NT2/D1 (cell line): ENCODE results near the gene ELAVL3.
"Not testable (repeated sequence)": the region's sequence is repeated elsewhere in the genome, so short reads cannot be mapped to it uniquely, and the experiment has no call there.

ENCODE experiments used
- DNase-seq: peaks from one replicate; pipeline ENCODE4 v3.0.0-alpha.2; 2011; ENCODE audit warnings: low read depth, low spot score
- H3K27me3 ChIP-seq: 2 replicates; pipeline ENCODE4 v1.6.0; 2011; ENCODE audit warnings: mild to moderate bottlenecking; ENCODE audit not compliant: insufficient read length, insufficient read depth
- H3K36me3 ChIP-seq: 2 replicates; pipeline ENCODE4 v1.6.1; 2011; ENCODE audit warnings: mild to moderate bottlenecking, low read length, mixed read lengths; ENCODE audit not compliant: insufficient read depth, insufficient read length
- H3K4me1 ChIP-seq: 2 replicates; pipeline ENCODE4 v1.5.1; 2011; ENCODE audit not compliant: insufficient read depth, insufficient read length
- H3K4me3 ChIP-seq: 2 replicates; pipeline ENCODE4 v1.5.1; 2011; ENCODE audit warnings: low read depth; ENCODE audit not compliant: insufficient read length
- H3K9ac ChIP-seq: 2 replicates; pipeline ENCODE4 v1.6.0; 2011; ENCODE audit warnings: low read depth; ENCODE audit not compliant: insufficient read length
- H3K9me3 ChIP-seq: 2 replicates; pipeline ENCODE4 v1.5.1; 2011; ENCODE audit warnings: mild to moderate bottlenecking, low read length; ENCODE audit not compliant: insufficient read depth
- SUZ12 ChIP-seq: IDR thresholded peaks from 2 replicates; pipeline ENCODE4 v1.6.1; 2011; ENCODE audit not compliant: insufficient read length, insufficient read depth; ENCODE audit errors: extremely low read depth
- YY1 ChIP-seq: IDR thresholded peaks from 2 replicates; pipeline ENCODE4 v1.6.1; 2011; ENCODE audit not compliant: insufficient read length, insufficient read depth
- ZNF274 ChIP-seq: IDR thresholded peaks from 2 replicates; pipeline ENCODE4 v1.6.1; 2011; ENCODE audit warnings: mild to moderate bottlenecking, low read depth, low read length

Gene ELAVL3

GRCh38 chr19:11463391-11463790 lies 17.5 kb downstream of the ELAVL3 start:
- no peak for DNase-seq
- Histone ChIP-seq H3K36me3 (no peaks in the 10 kb centered on the region), H3K9ac (no peak overlapping the region), H3K4me3 (no peak overlapping the region), H3K9me3 (no peaks in the 10 kb centered on the region), H3K4me1 (peaks cover 17% of the 10 kb centered on the region), H3K27me3 (no peaks in the 10 kb centered on the region)
- TF ChIP-seq ZNF274: no peak
- no peak for TF ChIP-seq SUZ12
- TF ChIP-seq YY1: no peak

- H3K36me3 ChIP-seq: no peaks in the 10 kb centered on the region
- peaks cover 22% of the 10 kb centered on the region for H3K4me1 ChIP-seq
- TF ChIP-seq SUZ12: no peak
- TF ChIP-seq ZNF274: no peak
- no peak for TF ChIP-seq YY1
- no peak overlapping the region for H3K4me3 ChIP-seq
- no peak for DNase-seq
- no peaks in the 10 kb centered on the region for H3K9me3 ChIP-seq
- no peak overlapping the region for H3K9ac ChIP-seq
- no peaks in the 10 kb centered on the region for H3K27me3 ChIP-seq
These were observed 19.4 kb downstream of the ELAVL3 start for GRCh38 chr19:11461453-11461852.

DNA sequence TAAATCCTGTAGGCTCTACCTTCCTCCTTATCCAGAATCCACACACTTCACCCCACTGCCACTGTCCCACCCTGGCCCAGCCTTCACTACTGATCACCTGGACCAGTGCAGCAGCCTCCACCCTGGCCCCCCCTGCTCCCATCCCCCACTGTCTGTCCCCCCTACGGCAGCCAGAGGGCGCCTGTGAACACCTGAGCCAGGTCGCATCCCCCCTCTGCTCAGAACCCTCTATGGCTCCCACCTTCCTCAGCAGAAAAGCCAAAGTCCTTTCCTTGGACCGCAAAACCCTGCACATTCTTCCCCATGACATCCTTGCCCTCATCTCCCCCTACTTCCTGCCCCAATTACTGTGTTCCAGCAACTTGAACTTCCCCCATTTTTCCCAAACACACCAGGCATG lies 20.6 kb downstream of the ELAVL3 start:
- Histone ChIP-seq H3K36me3 (no peaks in the 10 kb centered on the region), H3K9ac (no peak overlapping the region), H3K4me1 (peaks cover 15% of the 10 kb centered on the region), H3K27me3 (no peaks in the 10 kb centered on the region), H3K4me3 (no peak overlapping the region), H3K9me3 (no peaks in the 10 kb centered on the region)
- DNase-seq: no peak
- no peak for TF ChIP-seq YY1
- TF ChIP-seq SUZ12: no peak
- no peak for TF ChIP-seq ZNF274

- H3K9me3 ChIP-seq, H3K27me3 ChIP-seq, H3K36me3 ChIP-seq, H3K9ac ChIP-seq, DNase-seq, H3K4me1 ChIP-seq, H3K4me3 ChIP-seq: not testable (repeated sequence)
These were observed 21.9 kb downstream of the ELAVL3 start for GRCh38 chr19:11458912-11459311.

DNA sequence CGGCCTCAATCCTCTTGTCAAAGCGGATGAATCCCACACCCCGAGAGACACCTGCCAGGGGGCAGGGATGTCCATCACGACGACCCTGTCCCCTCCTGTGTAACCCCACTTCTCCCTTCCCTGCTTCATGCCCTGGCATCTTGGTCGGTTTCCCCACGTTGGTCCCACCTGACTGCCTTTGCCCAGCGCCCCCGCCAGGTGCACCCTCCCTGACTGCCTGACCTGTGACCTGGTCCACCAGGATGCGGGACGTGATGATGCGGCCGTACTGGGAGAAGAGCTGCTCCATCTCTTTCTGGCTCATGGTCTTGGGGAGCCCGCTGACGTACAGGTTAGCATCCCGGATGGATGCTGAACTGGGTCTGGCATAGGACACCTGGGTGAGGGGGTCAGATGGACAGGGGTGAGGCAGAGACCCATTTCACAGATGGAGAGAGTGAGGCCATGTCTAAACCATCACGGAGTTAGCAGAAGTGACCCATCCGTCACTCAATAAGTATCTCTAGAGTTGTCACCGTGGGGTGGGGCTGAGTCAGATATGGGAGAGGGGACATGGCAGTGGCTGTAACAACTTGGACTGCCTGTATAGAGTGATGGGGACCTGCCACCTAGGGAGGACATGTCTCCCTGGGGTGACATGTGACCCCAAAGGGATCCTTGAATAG lies 22.5 kb downstream of the ELAVL3 start:
- H3K27me3 ChIP-seq: no peaks in the 10 kb centered on the region
- no peaks in the 10 kb centered on the region for H3K9me3 ChIP-seq
- TF ChIP-seq SUZ12 (no peak), YY1 (no peak), ZNF274 (no peak)
- no peak overlapping the region for H3K4me3 ChIP-seq
- H3K4me1 ChIP-seq: peaks cover 7% of the 10 kb centered on the region
- H3K9ac ChIP-seq: no peak overlapping the region
- no peak for DNase-seq
- no peaks in the 10 kb centered on the region for H3K36me3 ChIP-seq

DNA sequence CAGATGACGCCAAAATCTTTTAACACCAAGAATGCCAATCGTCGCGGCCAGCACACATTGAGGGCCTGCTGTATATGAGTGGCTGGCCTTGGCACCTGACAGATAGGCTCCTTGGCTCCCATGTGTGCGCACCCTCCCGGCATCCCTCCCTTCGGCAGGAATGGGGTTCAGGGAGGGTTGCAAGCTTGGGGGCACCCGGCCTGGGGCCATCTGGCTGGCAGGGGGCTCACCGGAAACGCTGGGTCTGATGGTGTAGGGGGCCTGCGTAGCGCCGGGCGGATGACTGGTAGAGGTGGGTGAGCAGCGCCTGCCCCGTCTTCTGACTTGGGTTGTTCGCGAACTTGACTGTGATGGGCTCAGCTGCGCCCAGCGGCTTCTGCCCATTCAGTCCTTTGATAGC lies 23.0 kb downstream of the ELAVL3 start:
- no peak for DNase-seq
- TF ChIP-seq YY1 (no peak), SUZ12 (no peak), ZNF274 (no peak)

DNA sequence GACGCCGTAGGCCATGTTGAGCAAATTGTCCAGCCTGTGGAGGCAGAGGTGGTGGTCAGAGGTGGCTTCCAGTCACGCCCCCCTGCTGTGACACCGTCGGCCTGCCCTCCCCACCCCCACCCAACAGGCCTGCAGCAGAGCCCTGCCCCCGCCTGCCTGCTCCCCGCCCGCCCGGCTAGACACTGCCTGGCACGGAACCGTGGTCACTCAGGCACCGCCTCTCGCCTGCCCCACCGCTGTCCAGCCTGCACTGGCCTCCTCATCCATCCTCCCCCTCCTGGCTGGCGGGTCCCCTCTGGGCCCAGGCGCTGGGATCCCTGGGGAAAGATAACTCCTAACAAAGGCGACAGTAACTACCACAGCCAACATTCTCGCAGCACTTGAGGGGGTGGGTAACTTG lies 23.7 kb downstream of the ELAVL3 start:
- H3K9ac ChIP-seq: no peak overlapping the region
- H3K9me3 ChIP-seq: no peaks in the 10 kb centered on the region
- H3K4me3 ChIP-seq: no peak overlapping the region
- no peaks in the 10 kb centered on the region for H3K36me3 ChIP-seq
- no peak for DNase-seq
- peaks cover 12% of the 10 kb centered on the region for H3K4me1 ChIP-seq
- TF ChIP-seq SUZ12 (no peak), YY1 (no peak), ZNF274 (no peak)
- no peaks in the 10 kb centered on the region for H3K27me3 ChIP-seq

More for the DNA sequence above, 23.0 kb downstream of the ELAVL3 start:
- H3K27me3 ChIP-seq: no peaks in the 10 kb centered on the region
- H3K36me3 ChIP-seq: no peaks in the 10 kb centered on the region
- H3K4me3 ChIP-seq: no peak overlapping the region
- peaks cover 12% of the 10 kb centered on the region for H3K4me1 ChIP-seq
- H3K9me3 ChIP-seq: no peaks in the 10 kb centered on the region
- H3K9ac ChIP-seq: no peak overlapping the region
